A549 (cell line): ENCODE measurements around the gene MARS1. TPM values are rescaled to one million over a fixed set of nuclear protein-coding genes. Genes with fewer than 3 reads are reported as not detected.

Source experiments
- ATAC-seq, 2 experiments: fragments of 200-7000 bp in 1 of 2; fragments of >200 bp in 1 of 2; cut with Nextera tagmentation in 1 of 2; cut with Tn5 transposase in 1 of 2; 3 replicates each; pipeline versions ENCODE4 v1.8.0 to v1.9.1; 2018 to 2020; ENCODE audit warnings: mild to moderate bottlenecking in 1 of 2, moderate library complexity in 1 of 2
- CTCF ChIA-PET: fragments of 300-600 bp; sonication (Branson Sonifier 250); formaldehyde crosslinking; extraction: SDS; loops from one replicate; lab custom pipeline; 2021; ENCODE audit warnings: antibody characterized with exemption, inconsistent platforms; lab: Yijun Ruan, JAX
- POLR2A ChIA-PET: fragments of 350-600 bp; formaldehyde crosslinking; extraction: SDS; loops from one replicate; lab custom pipeline; 2021; ENCODE audit warnings: antibody characterized with exemption, inconsistent platforms; lab: Yijun Ruan, JAX
- DNase-seq, 2 experiments: peaks; one replicate each; pipeline versions ENCODE4 v3.0.0 to v3.0.0-alpha.2; 2011 to 2016; ENCODE audit warnings: low read depth in 1 of 2, low spot score in 1 of 2
- FAIRE-seq: peaks from 2 replicates; lab custom pipeline; 2011; peaks lifted over from hg19 to GRCh38; lab: Jason Lieb, UNC
- H3K27ac ChIP-seq, 2 experiments: fragments of >200 bp; sonication (Bioruptor Twin); formaldehyde crosslinking; 3 replicates each; pipeline ENCODE4 v1.5.1; 2016 to 2017
- H3K4me1 ChIP-seq: fragments of >200 bp; sonication (Bioruptor Twin); formaldehyde crosslinking; 3 replicates; pipeline ENCODE4 v1.6.1; 2016
- H3K4me2 ChIP-seq: fragments of >200 bp; sonication (Bioruptor Twin); formaldehyde crosslinking; 3 replicates; pipeline ENCODE4 v1.6.1; 2016
- H3K4me3 ChIP-seq: fragments of >200 bp; sonication (Bioruptor Twin); formaldehyde crosslinking; 3 replicates; pipeline ENCODE4 v1.5.1; 2016
- H3K9me3 ChIP-seq: fragments of >200 bp; sonication (Bioruptor Twin); formaldehyde crosslinking; 3 replicates; pipeline ENCODE4 v1.6.1; 2016
- ATOH8 ChIP-seq: fragments of 250-450 bp; sonication (Bioruptor Pico); IDR thresholded peaks from 2 replicates; pipeline ENCODE4 v1.5.0; 2020; ENCODE audit warnings: low read depth, mild to moderate bottlenecking, moderate library complexity
- CBX2 ChIP-seq: fragments of 200-600 bp; sonication (generic); IDR thresholded peaks from 2 replicates; pipeline ENCODE4 v1.6.1; 2016; ENCODE audit warnings: low read depth, mild to moderate bottlenecking, borderline replicate concordance
- CBX8 ChIP-seq: fragments of 200-600 bp; sonication (generic); IDR thresholded peaks from 2 replicates; pipeline ENCODE4 v1.6.1; 2016
- CEBPB ChIP-seq, 2 experiments: fragments of >200 bp in 1 of 2; sonication (Bioruptor Twin) in 1 of 2; formaldehyde crosslinking in 1 of 2; IDR thresholded peaks; 2 replicates each; pipeline ENCODE4 v1.6.1; 2012 to 2016
- CTCF ChIP-seq: fragments of >200 bp; sonication (Bioruptor Twin); formaldehyde crosslinking; IDR thresholded peaks from 3 replicates; pipeline ENCODE4 v1.5.1; 2016
- E2F6 ChIP-seq: IDR thresholded peaks from 2 replicates; pipeline ENCODE4 v1.6.1; 2012; ENCODE audit warnings: low read depth, borderline replicate concordance
- EHF ChIP-seq: fragments of 250-450 bp; sonication (Bioruptor Pico); IDR thresholded peaks from 2 replicates; pipeline ENCODE4 v1.5.0; 2020; ENCODE audit warnings: mild to moderate bottlenecking
- ELK1 ChIP-seq: fragments of 150-350 bp; IDR thresholded peaks from 2 replicates; pipeline ENCODE4 v1.6.1; 2014; ENCODE audit warnings: low read depth, mild to moderate bottlenecking, low read length
- FOXS1 ChIP-seq: fragments of 250-450 bp; sonication (Bioruptor Pico); IDR thresholded peaks from 2 replicates; pipeline ENCODE4 v1.5.0; 2020; ENCODE audit warnings: mild to moderate bottlenecking, moderate library complexity
- HDAC2 ChIP-seq: fragments of 200-600 bp; sonication (generic); IDR thresholded peaks from 2 replicates; pipeline ENCODE4 v1.6.1; 2016
- HES2 ChIP-seq: fragments of >200 bp; sonication (Bioruptor Twin); formaldehyde crosslinking; IDR thresholded peaks from 2 replicates; pipeline ENCODE4 v1.6.1; 2016
- HMGXB4 ChIP-seq: fragments of 250-450 bp; sonication (Bioruptor Pico); IDR thresholded peaks from 2 replicates; pipeline ENCODE4 v1.5.0; 2021; ENCODE audit warnings: mild to moderate bottlenecking, moderate library complexity, borderline replicate concordance
- HOXA7 ChIP-seq: fragments of 250-450 bp; sonication (Bioruptor Pico); IDR thresholded peaks from 2 replicates; pipeline ENCODE4 v1.5.0; 2020; ENCODE audit warnings: mild to moderate bottlenecking, moderate library complexity
- HOXB5 ChIP-seq: fragments of 250-450 bp; sonication (Bioruptor Pico); IDR thresholded peaks from 2 replicates; pipeline ENCODE4 v1.5.0; 2020; ENCODE audit warnings: mild to moderate bottlenecking, moderate library complexity
- JUNB ChIP-seq: fragments of >200 bp; sonication (Bioruptor Twin); formaldehyde crosslinking; IDR thresholded peaks from 2 replicates; pipeline ENCODE4 v1.6.1; 2016
- MAZ ChIP-seq: fragments of 150-350 bp; IDR thresholded peaks from 2 replicates; pipeline ENCODE4 v1.6.1; 2014; ENCODE audit warnings: antibody characterized with exemption, low read depth, low read length, borderline replicate concordance
- MYC ChIP-seq: IDR thresholded peaks from 2 replicates; pipeline ENCODE4 v1.6.1; 2012; ENCODE audit warnings: mild to moderate bottlenecking, inconsistent platforms, low read length, improper control_type of control experiment, borderline replicate concordance
- NFE2L2 ChIP-seq: fragments of 150-350 bp; conservative IDR thresholded peaks from 2 replicates; pipeline ENCODE4 v1.6.1; 2014; ENCODE audit warnings: low read length
- NPAS2 ChIP-seq: fragments of 250-450 bp; sonication (Bioruptor Pico); IDR thresholded peaks from 2 replicates; pipeline ENCODE4 v1.8.0; 2022; ENCODE audit warnings: mild to moderate bottlenecking, moderate library complexity, borderline replicate concordance
- PBX3 ChIP-seq: IDR thresholded peaks from 2 replicates; pipeline ENCODE4 v1.6.1; 2012
- RAD21 ChIP-seq, 2 experiments: fragments of >200 bp in 1 of 2; sonication (Bioruptor Twin) in 1 of 2; formaldehyde crosslinking in 1 of 2; IDR thresholded peaks in 1 of 2; conservative IDR thresholded peaks in 1 of 2; 2 replicates in 1 of 2; 3 replicates in 1 of 2; pipeline ENCODE4 v1.6.1; 2012 to 2018; ENCODE audit warnings: inconsistent platforms in 1 of 2
- RCOR1 ChIP-seq: fragments of 150-350 bp; IDR thresholded peaks from 2 replicates; pipeline ENCODE4 v1.6.1; 2014; ENCODE audit warnings: antibody characterized with exemption, low read length, low read depth
- SMC3 ChIP-seq: fragments of >200 bp; sonication (Bioruptor Twin); formaldehyde crosslinking; IDR thresholded peaks from 3 replicates; pipeline ENCODE4 v1.6.1; 2018; ENCODE audit warnings: inconsistent platforms
- TP53 ChIP-seq: fragments of 250-450 bp; sonication (Bioruptor Pico); IDR thresholded peaks from 2 replicates; pipeline ENCODE4 v1.5.0; 2021; ENCODE audit warnings: mild to moderate bottlenecking, moderate library complexity
- ZC3H11A ChIP-seq: fragments of 450-650 bp; IDR thresholded peaks from 2 replicates; pipeline ENCODE4 v1.6.1; 2014; ENCODE audit warnings: antibody characterized with exemption, mild to moderate bottlenecking
- ZFP36 ChIP-seq: fragments of 450-650 bp; IDR thresholded peaks from 2 replicates; pipeline ENCODE4 v1.6.1; 2014; ENCODE audit warnings: borderline replicate concordance; ENCODE audit not compliant: partially characterized antibody
- WGBS: methylation state at CpG from one replicate; pipeline ENCODE4 v1.1.6; 2017; ENCODE audit errors: missing lambda C conversion rate; 5-methylcytosine and 5-hydroxymethylcytosine counted together
- polyA plus RNA-seq, 4 experiments: library from polyadenylated mRNA; depleted of rRNA in 3 of 4; stranded (reverse); fragments of >200 nt; fragmentation: RNase III in 1 of 4; extraction: RNeasy Plus Mini Kit Qiagen cat#74134 plus additional on column Dnase treatment in 1 of 4; gene quantifications; 2 replicates in 3 of 4; 3 replicates in 1 of 4; pipeline ENCODE4 v1.2.3, GENCODE V29; 2011 to 2017

Gene MARS1
- polyA plus RNA-seq, 2 of the 4 experiments (the other 2 are of a cell fraction), result 227 to 372 TPM

GRCh38 chr12:57479376-57480115 lies 8.3 kb upstream of the MARS1 start, which contains the start of gene ARHGAP9:
Gene ARHGAP9 (minus strand): TSS chr12:57479866. CDS start chr12:57479406, 460 bp downstream.
- DNase-seq (no peak), FAIRE-seq (no peak), ATAC-seq (no peak)
- Histone ChIP-seq H3K27ac (no peak within 1 kb of the TSS), H3K4me1 (peaks cover 14% of the 10 kb centered on the region; the same call in 2 of the 3 replicates), H3K4me3 (no peak within 1 kb of the TSS), H3K9me3 (no peaks in the 10 kb centered on the region), H3K4me2 (no peak within 1 kb of the TSS)
- TF ChIP-seq TP53 (CRISPR knock-in tag) (no peak), E2F6 (no peak), CBX8 (no peak), EHF (CRISPR knock-in tag) (no peak), JUNB (no peak), MAZ (no peak), NFE2L2 (no peak), RAD21 (conservative IDR thresholded peaks at IDR 0.05 in 1 of 2, IDR thresholded peaks at IDR 0.05 in 1 of 2) (no peak)
- ChIA-PET CTCF (interaction anchor here (0.9 to 19.9 kb wide), 5 partner anchors 12 to 141 kb away, joined by 3 to 240 read pairs (median 5); partner anchors contain the start of gene GLI1), POLR2A (no interaction called here)
- WGBS, result 77% methylated on average over 6 of the region's 6 CpGs

GRCh38 chr12:57481671-57482070 lies 6.2 kb upstream of the MARS1 start:
- 78% methylated on average over 1 of the region's 1 CpG for WGBS
- Histone ChIP-seq H3K9me3 (no peaks in the 10 kb centered on the region), H3K27ac (no peak overlapping the region), H3K4me2 (no peak overlapping the region), H3K4me3 (no peak overlapping the region), H3K4me1 (peaks cover 14% of the 10 kb centered on the region; the same call in 2 of the 3 replicates)
- FAIRE-seq (no peak), ATAC-seq (no peak; a peak in 1 of 6 replicates), DNase-seq (no peak)
- no peak for TF ChIP-seq NPAS2
- no peak for TF ChIP-seq SMC3
- no peak for TF ChIP-seq PBX3
- no peak for TF ChIP-seq FOXS1 (CRISPR knock-in tag)
- TF ChIP-seq HDAC2, result no peak
- no peak for TF ChIP-seq JUNB
- TF ChIP-seq MYC, result no peak
- TF ChIP-seq HOXA7 (CRISPR knock-in tag), result no peak
- no peak for TF ChIP-seq CTCF
- TF ChIP-seq HES2, result no peak
- no peak for TF ChIP-seq CEBPB (IDR thresholded peaks at IDR 0.05)
- TF ChIP-seq CBX2, result no peak
- ChIA-PET CTCF (interaction anchor here (1.0 to 19.9 kb wide), 4 partner anchors 9 to 26 kb away, joined by 4 to 240 read pairs (median 6); partner anchors contain the start of gene GLI1), POLR2A (interaction anchor here (0.7 kb wide), 1 partner anchor 19 kb away, joined by 6 read pairs; no protein-coding TSS in a partner anchor)

- ChIA-PET CTCF (interaction anchor here (1.2 to 19.9 kb wide), 4 partner anchors 14 to 269 kb away, joined by 3 to 240 read pairs (median 4); partner anchors contain the start of gene GLI1), POLR2A (no interaction called here)
- no peak for DNase-seq
- Histone ChIP-seq H3K4me2 (no peak overlapping the region), H3K9me3 (no peaks in the 10 kb centered on the region), H3K27ac (no peak overlapping the region), H3K4me1 (peaks cover 6% of the 10 kb centered on the region; the same call in 2 of the 3 replicates), H3K4me3 (no peak overlapping the region)
- WGBS, result 49% methylated on average over 5 of the region's 5 CpGs
- no peak for ATAC-seq
- FAIRE-seq, result no peak
- TF ChIP-seq ZFP36, result no peak
- no peak for TF ChIP-seq HOXB5 (CRISPR knock-in tag)
- no peak for TF ChIP-seq RCOR1
- TF ChIP-seq MAZ, result no peak
- no peak for TF ChIP-seq HMGXB4 (CRISPR knock-in tag)
- TF ChIP-seq ATOH8, result no peak
- TF ChIP-seq ZC3H11A, result no peak
- no peak for TF ChIP-seq ELK1
These were observed 4.4 kb upstream of the MARS1 start for GRCh38 chr12:57483466-57483865.
